Fibroblast of mammary gland (primary cell): ENCODE data around the gene HOMEZ.
A peak's percentile ranks its signal among the peaks of the same experiment; 100 is the strongest.
"Not testable (repeated sequence)": the region's sequence is repeated elsewhere in the genome, so short reads cannot be mapped to it uniquely, and the experiment has no call there.

Experiments
- DNase-seq: peaks from one replicate; pipeline ENCODE4 v3.0.0-alpha.2; 2010; ENCODE audit warnings: low read depth
- H3K4me3 ChIP-seq: 2 replicates; pipeline ENCODE4 v1.5.1; 2011; ENCODE audit warnings: low read depth, mild to moderate bottlenecking, low read length, moderate library complexity; ENCODE audit not compliant: control insufficient read depth
- TF ChIP-seq, protein P1 (sequence below): conservative IDR thresholded peaks from 2 replicates; pipeline ENCODE4 v1.5.1; 2011; ENCODE audit warnings: low read depth, low read length, inconsistent platforms; ENCODE audit not compliant: control insufficient read depth, insufficient read depth

The HOMEZ gene

DNA sequence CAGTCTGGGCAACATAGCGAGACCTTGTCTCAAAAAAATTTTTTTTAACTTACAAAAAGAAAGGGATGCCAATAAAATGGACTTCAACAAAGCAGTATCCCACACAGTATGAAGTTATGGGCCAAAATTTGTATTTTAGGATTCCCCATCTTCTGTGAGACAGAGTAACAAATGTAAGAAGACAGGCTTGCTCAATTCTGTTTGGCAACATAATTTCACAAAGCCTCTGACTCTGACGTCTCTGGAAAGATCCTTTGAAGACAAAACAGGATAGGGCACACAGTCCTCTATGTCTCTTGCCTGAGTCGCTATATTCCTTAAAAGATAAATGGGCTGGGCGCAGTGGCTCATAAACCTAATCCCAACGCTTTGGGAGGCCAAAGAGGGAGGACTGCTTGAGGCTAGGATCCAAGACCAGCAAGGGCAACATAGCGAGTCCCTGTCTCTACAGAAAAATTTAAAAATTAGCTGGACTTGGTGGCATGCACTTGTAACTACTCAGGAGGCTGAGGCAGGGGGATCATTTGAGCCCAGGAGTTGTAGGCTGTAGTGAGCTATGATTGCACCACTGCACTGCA is 1.1 kb upstream of the HOMEZ start:
- H3K4me3 ChIP-seq, result peak overlapping the region; percentile 89
- peak; percentile 46 for DNase-seq
- TF ChIP-seq, protein P1, sequence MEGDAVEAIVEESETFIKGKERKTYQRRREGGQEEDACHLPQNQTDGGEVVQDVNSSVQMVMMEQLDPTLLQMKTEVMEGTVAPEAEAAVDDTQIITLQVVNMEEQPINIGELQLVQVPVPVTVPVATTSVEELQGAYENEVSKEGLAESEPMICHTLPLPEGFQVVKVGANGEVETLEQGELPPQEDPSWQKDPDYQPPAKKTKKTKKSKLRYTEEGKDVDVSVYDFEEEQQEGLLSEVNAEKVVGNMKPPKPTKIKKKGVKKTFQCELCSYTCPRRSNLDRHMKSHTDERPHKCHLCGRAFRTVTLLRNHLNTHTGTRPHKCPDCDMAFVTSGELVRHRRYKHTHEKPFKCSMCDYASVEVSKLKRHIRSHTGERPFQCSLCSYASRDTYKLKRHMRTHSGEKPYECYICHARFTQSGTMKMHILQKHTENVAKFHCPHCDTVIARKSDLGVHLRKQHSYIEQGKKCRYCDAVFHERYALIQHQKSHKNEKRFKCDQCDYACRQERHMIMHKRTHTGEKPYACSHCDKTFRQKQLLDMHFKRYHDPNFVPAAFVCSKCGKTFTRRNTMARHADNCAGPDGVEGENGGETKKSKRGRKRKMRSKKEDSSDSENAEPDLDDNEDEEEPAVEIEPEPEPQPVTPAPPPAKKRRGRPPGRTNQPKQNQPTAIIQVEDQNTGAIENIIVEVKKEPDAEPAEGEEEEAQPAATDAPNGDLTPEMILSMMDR, result no peak

DNA sequence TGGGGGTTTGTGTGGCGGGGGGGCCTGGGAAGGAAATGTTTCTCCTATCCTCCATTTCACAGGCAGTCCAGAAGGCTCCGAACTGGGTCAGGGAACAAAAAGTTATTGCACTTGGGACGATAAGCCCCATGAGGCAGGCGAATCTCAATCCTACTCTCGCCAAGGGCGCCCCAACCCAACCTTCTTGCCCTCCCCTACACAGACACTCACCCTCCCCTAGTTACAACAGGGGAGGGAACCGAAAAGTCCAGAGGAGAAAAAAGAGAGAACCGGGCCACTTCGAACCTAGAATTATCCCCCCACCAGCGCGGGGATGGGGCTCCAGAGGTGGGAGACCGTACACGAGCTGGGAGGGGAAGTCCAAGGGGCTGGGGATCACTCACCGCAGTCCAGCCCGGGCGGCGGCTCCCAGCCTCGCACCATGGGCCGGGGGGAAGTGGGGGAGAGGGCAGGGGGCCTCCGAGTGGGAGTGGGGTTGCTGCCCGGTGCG is 357 bp downstream of the HOMEZ start:
- H3K4me3 ChIP-seq, result peak overlapping the region; percentile 89
- TF ChIP-seq, protein P1, result no peak
- no peak for DNase-seq

DNA sequence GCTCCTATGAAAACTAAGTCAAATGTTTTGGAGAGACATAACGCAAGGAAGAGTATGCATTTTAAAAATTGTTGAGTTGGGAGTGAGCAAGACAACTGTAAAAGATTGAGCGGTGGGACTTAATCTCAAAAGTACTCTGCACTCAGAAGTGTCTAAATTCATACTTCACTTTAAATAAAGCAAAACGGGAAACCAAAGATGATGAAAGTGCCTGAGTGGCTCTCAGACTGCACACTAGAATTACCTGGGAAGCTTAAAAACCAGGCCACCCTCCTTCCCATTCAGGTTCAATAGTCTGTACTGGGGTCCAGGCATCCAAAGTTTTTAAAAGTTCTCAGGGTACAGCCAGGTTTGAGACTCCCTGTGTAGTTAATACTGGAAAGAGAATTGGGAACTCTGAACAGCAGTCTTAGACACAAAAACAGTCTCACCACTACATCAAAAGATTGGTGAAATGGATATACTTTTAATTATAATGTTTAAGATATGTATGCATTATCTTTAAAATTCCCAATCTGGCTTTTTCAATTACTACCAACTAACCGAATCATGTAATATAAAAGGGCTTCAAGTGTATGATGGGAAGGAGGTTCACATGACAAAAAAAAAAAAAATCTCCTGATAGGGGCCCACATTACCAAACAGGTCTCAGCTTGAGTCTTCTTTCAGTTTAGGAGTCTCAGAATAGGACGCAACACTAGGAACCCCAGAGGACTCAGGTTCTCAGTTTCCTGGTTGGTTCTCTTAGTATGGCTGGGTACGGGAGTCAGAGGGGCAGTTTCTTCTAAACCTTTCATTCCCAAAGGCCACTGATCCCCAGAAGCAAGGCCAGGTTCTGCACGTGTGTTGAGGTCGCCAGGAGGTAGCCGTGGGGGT is 1.0 kb downstream of the HOMEZ start:
- TF ChIP-seq, protein P1, result no peak
- H3K4me3 ChIP-seq, result peak overlapping the region; percentile 89
- peak; percentile 25 for DNase-seq

DNA sequence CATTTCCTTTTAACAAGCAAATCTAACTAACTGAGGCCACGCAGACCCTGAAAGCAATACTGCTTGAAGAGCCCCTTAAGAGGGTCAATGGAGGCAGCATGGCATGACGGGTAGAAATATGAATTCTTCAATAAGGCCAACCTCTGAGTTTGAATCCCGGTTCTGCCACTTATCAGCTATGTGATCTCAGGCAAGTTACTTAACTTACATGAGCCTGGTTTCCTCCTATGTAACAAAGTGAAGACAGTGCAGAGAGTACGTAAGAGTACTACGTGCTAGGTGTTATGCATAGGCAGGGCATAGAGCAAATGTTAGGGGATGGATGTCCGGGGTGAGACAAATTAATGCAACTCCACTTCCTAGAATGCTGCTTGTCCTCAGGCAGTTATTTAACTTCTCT is 4.7 kb downstream of the HOMEZ start:
- TF ChIP-seq, protein P1, result no peak
- no peak for DNase-seq
- no peak overlapping the region for H3K4me3 ChIP-seq

DNA sequence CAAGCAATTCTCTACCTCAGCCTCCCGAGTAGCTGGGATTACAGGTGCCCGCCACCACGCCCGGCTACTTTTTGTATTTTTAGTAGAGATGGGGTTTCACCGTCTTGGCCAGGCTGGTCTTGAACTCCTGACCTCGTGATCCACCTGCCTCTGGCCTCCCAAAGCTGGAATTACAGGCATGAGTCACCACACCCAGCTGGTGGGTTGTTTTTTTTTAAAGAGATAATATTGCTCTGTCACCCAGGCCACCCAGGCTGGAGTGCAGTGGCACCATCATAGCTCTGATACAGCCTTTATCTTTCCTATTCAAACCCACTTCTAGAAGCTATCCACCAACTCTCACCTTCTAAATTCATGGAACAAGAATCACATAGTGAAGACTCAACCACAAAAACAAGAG is 8.0 kb downstream of the HOMEZ start:
- not testable (repeated sequence) for DNase-seq, H3K4me3 ChIP-seq

DNA sequence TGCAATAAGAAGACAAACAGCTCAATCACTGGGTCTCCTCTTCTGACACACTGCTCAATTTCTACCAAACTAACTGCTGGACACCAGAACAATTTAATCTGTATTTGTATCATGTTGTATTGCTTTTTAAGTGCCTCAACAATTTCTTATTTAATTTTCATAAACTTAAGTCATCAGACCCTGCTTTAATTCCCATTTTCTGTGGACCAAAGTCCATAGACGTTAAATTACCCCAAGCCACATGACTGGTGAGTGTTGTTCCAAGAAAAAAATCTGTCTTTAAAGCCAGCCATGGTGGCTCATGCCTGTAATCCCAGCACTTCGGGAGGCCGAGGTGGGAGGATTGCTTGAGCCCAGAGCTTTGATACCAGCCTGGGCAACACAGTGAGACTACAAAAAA is 8.7 kb downstream of the HOMEZ start:
- H3K4me3 ChIP-seq, result no peak overlapping the region
- no peak for DNase-seq
- TF ChIP-seq, protein P1, result no peak

DNA sequence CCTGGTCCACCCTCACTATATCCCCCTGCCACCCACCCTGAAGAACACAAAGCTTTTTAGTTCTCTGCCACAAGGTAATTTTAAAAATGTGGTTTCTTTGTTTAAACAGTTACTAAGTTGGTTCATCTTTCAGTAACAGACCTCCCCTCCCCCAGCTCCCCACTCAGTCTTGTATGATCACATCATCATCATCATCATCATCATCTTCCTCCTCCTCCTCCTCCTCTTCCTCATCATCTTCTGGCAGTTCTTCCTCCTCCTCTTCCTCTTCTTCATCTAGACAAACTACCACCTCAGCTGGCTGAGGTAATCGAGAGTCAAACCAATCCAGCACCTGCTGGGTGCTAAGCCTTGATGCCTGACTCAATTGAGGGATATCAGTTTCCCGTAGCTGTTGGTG is 10.5 kb downstream of the HOMEZ start:
- no peak for DNase-seq
- H3K4me3 ChIP-seq, result no peak overlapping the region
- TF ChIP-seq, protein P1, result no peak
